Medulla oblongata (tissue), 1 donor: Measurements from ENCODE around the gene PPP1R16B.
"Not testable (repeated sequence)": the region's sequence is repeated elsewhere in the genome, so short reads cannot be mapped to it uniquely, and the experiment has no call there.

Source experiments
- DNase-seq: peaks from one replicate; pipeline ENCODE4 v3.0.0-alpha.2; 2015; ENCODE audit errors: extremely low spot score

The PPP1R16B gene

GRCh38 chr20:38847840-38848239, 42.3 kb downstream of the PPP1R16B start:
- no peak for DNase-seq

- DNase-seq = no peak
These were observed 48.3 kb downstream of the PPP1R16B start for GRCh38 chr20:38853759-38854158.

- DNase-seq = no peak
These were observed 49.2 kb downstream of the PPP1R16B start for GRCh38 chr20:38854654-38855066.

- DNase-seq = no peak
These were observed 49.9 kb downstream of the PPP1R16B start for GRCh38 chr20:38855356-38855755.

GRCh38 chr20:38856570-38856969, 51.1 kb downstream of the PPP1R16B start:
- DNase-seq = no peak

- DNase-seq = no peak
These were observed 52.2 kb downstream of the PPP1R16B start for GRCh38 chr20:38857703-38858102.

DNA sequence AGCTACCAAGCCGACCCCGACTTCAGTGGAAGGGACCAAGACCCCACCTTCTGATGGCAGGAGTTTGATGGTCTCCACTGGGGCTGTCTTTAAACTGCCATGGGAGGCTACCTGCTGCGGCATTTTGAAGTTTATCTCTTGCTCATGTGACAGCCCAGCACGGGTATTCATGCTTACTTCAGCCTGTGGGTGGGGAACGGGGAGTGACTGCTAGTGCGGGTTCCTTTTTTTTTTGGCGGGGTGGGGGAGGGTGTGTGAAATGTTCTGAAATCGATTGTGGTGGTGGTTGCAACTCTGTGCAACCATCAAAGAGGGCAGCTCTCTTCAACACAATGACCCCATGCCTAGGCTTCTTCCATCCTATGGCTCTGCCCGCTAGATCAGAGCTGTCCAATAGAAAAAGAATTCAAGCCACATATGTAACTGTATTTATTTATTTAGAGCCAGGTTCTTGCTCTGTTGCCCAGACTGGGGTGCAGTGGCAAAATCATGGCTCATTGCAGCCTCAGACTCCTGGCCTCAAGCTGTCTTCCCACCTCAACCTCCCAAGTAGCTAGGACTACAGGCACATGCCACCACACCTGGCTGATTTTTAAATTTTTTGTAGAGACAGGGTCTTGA, 53.7 kb downstream of the PPP1R16B start:
- DNase-seq = no peak

DNA sequence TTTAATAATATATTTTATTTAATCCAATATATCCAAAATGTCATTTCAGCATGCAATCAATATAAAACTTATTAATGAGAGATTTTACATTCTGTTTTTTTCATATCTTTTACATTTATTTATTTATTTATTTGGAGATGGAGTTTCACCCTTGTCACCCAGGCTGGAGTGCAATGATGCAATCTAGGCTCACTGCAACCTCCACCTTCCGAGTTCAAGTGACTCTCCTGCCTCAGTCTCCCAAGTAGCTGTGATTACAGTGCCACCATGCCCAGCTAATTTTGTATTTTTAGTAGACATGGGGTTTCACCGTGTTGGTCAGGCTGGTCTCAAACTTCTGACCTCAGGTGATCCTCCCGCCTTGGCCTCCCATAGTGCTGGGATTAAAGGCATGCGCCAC, 54.4 kb downstream of the PPP1R16B start:
- DNase-seq = not testable (repeated sequence)

GRCh38 chr20:38861071-38861401, 55.5 kb downstream of the PPP1R16B start:
- no peak for DNase-seq

DNA sequence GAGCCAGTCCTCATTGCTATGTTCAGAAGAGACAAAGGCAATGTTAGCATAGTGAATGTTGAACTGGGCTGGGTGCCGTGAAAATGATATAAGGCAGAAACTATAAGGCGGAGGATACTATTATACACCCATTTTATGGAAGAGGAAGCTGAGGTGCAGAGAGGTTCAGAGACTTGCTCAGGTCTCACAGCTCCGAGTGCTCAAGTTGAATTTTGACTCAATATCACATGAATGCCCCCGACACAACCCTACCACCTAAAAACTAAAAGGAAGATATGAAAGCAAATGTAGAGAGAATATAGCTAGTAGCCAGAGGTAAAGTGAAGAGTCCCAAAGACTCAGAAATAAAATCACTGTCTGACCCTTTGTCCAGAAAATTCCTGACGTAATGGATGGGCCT, 56.7 kb downstream of the PPP1R16B start:
- no peak for DNase-seq

DNA sequence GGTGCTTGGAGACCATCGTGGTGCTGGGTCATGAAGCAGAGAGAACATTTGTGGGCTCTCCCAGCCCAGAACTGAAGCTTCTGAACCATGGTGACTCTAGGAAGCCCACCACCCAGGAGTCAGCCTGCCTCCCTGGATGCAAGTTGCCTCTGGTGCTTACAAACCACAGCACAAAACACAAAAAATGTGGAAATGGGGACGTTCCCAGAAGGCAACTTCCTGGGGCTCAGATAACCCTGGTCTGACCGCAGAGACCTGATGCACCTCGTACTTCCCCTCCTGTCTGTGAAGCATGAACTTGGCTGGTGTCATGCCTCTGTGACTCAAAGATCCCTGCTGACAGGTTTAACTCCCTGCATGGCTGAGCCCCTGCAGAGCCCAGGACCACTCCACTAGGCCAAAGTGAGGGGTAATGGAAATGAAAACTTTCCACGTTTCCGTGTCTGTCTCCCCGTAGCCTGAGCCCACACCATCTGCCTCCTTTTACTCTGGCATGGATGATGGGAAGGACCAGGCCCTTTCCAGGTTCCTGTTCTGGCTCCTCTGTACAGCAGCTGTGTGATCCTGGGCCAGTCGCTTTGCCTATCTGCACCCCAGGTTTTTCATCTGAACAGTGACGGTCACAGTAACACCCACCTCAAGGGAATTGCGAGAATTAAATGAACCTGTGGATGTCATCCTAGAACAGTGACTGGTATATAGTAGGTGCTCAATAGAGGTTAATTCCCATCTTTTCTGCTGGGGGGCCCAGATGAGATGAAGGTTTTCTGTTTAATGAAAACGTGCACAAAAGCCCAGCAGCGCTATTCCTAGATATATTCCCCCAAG, 57.7 kb downstream of the PPP1R16B start:
- DNase-seq = no peak

DNA sequence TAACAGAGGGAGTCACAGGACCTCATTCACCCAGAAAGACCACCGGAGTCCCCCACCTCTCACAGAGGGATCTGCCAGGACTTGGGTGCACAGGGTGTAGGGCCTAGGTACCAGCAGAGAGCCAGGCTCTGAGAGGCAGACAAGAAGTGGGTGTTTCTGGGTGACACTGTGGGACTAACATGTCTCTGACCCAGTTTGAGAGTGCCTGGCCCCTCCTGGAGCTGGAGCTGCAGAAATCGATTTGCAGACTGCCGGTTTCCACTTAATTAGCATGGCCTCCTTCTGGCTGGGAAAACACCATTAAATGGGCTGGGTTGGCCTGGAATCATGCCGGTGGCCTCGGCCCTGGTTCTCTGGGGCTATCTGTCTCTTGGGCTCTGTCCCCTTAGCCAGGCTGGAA, 59.2 kb downstream of the PPP1R16B start:
- DNase-seq = no peak

GRCh38 chr20:38866265-38867061, 61.0 kb downstream of the PPP1R16B start:
- no peak for DNase-seq

- DNase-seq = no peak
These were observed 61.5 kb downstream of the PPP1R16B start for GRCh38 chr20:38867062-38867359.

DNA sequence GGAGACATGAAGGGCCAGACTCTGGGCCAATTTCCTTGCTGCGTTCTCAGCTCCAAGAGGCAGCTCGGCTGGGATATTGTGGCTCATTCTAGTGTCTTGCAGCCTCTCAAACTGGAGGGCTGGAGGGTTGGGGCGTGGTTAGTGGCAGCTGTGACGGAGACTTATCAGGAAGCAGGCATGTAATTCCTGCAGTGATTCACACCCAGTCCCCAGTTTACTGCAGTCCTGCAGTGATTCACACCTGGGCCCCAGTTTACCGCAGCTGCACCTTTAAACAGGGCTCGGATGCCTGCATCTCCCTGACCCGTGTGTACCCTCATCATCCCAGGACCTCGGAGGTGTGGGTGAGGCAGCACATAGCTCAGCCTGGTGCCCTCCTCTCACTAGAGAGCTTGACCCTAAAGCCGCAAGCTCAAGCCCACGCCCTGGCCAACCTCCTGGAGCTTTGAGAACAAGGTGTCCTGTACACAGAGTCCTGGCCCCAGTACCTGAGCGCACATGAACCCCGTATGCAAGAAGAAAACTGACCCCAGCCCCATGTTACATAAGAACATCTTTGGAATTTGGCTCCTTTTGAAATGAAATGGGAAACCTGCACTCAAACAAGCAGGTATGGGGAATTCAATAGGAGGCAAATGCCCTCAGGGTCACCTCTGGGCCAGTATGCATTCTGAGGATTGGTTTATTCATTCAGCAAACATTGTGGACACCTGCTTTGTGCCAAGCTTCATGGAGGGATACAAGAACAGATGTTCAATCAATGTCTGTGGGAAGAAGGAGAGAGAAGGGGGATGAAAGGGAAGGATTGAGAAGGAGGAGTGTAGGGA, 65.4 kb downstream of the PPP1R16B start:
- DNase-seq = no peak

- no peak for DNase-seq
These were observed 66.1 kb downstream of the PPP1R16B start for GRCh38 chr20:38871560-38871953.

- no peak for DNase-seq
These were observed 66.5 kb downstream of the PPP1R16B start for GRCh38 chr20:38872036-38872435.

DNA sequence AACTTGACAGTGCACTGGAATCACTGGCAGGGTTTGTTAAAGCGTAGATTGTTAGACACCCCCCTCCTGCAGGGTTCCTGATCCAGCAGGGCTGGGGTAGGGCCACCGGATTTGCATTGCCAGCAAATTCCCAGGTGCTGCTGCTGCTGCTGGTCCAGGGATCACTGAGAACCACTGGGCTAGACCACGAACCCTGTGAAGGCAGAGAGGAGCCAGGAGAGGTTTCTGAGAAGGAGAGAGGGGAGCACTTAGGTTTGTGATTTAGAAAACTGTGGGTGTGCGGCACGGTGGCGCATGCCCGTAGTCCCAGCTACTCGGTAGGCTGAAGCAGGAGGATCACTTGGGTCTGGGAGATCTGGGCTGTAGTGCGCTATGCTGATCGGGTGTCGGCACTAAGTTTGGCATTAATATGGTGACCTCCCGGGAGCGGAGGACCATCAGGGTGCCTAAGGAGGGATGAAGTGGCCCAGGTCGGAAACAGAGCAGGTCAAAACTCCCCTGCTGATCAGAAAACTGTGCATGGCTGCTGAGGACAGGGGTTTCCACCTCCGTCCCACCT, 67.1 kb downstream of the PPP1R16B start:
- DNase-seq = no peak

- no peak for DNase-seq
These were observed 67.6 kb downstream of the PPP1R16B start for GRCh38 chr20:38873050-38873581.

DNA sequence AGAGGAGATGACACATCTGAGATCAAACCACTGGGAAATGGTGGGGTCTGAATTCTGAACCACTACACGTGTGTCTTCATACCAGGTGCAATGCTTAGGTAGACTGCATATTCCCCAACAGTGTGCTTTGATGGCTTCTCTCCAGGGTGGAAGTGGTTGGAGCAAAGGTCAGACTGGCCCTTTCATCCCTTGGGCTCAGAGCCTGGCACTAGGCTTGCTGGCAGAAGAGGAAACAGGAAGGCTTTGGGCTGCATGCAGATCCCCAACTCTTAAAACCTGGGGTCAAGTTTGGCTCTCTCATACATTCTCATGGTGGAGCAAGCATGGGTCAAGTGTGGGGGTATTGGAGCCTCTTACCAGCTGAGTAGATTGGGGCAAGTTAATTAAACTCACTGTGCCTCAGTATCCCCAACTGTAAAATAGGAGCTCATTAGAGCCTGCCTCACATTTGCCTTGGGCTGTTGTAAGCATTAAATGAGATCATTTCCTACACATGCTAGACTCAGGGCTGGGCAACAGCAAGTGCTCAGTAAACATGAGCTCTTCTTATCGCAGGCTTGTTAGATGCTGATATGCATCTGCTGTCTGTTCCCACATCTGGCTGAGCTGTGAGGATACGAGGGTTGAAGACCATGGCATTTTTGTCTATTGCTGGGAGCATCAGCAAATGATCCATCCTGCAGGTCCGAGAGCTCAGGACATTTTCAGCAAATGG, 69.1 kb downstream of the PPP1R16B start:
- no peak for DNase-seq
